Measurements from ENCODE around the gene LAIR1. TPM values are rescaled to one million over a fixed set of nuclear protein-coding genes. Genes with fewer than 3 reads are reported as not detected.

The LAIR1 gene
- total and polyA plus RNA-seq, 12 donors: 3.5 to 80.7 (median 38.5) TPM

GRCh38 chr19:54356444-54357056 is 8.2 kb downstream of the LAIR1 start:
- H3K36me3 ChIP-seq (replicated peaks in 1 of 2): no peaks in the 10 kb centered on the region
- no peak overlapping the region for H3K4me3 ChIP-seq
- intact Hi-C loops (cut with DNase I): no loop called here
- no peak for DNase-seq
- H3K4me1 ChIP-seq (replicated peaks in 1 of 2): no peaks in the 10 kb centered on the region
- 64 to 82% (median 69%) methylated on average over 7 to 12 of the region's 12 CpGs for WGBS, 4 donors
- H3K9me3 ChIP-seq (replicated peaks in 1 of 3): no peaks in the 10 kb centered on the region
- H3K27me3 ChIP-seq: no peaks in the 10 kb centered on the region
- no peak overlapping the region for H3K27ac ChIP-seq
- no peak for TF ChIP-seq CTCF (IDR thresholded peaks at IDR 0.05)
- no peak for TF ChIP-seq POLR2A (IDR thresholded peaks at IDR 0.05)

GRCh38 chr19:54355675-54356074 is 9.1 kb downstream of the LAIR1 start:
- WGBS, 4 donors: 72 to 78% (median 76%) methylated on average over 4 to 14 of the region's 14 CpGs
- no peak for DNase-seq
- H3K27me3 ChIP-seq: no peaks in the 10 kb centered on the region
- H3K4me1 ChIP-seq (replicated peaks in 1 of 2): no peaks in the 10 kb centered on the region
- H3K36me3 ChIP-seq (replicated peaks in 1 of 2): no peaks in the 10 kb centered on the region
- no peak overlapping the region for H3K27ac ChIP-seq
- no peaks in the 10 kb centered on the region for H3K9me3 ChIP-seq (replicated peaks in 1 of 3)
- no peak for TF ChIP-seq POLR2A (IDR thresholded peaks at IDR 0.05)
- TF ChIP-seq CTCF (IDR thresholded peaks at IDR 0.05): no peak
- intact Hi-C loops (cut with DNase I): no loop called here
- H3K4me3 ChIP-seq: no peak overlapping the region

- DNase-seq: no peak
- Histone ChIP-seq H3K9me3 (replicated peaks in 1 of 3) (no peaks in the 10 kb centered on the region), H3K4me3 (no peak overlapping the region), H3K4me1 (replicated peaks in 1 of 2) (no peaks in the 10 kb centered on the region), H3K27ac (no peak overlapping the region), H3K27me3 (no peaks in the 10 kb centered on the region), H3K36me3 (replicated peaks in 1 of 2) (no peaks in the 10 kb centered on the region)
- 53 to 69% (median 66%) methylated on average over 3 of the region's 3 CpGs for WGBS, 4 donors
- intact Hi-C loops (cut with DNase I): no loop called here
- TF ChIP-seq CTCF (IDR thresholded peaks at IDR 0.05): no peak
- no peak for TF ChIP-seq POLR2A (IDR thresholded peaks at IDR 0.05)
Observed at GRCh38 chr19:54354761-54355160, 10.0 kb downstream of the LAIR1 start.

- Histone ChIP-seq H3K27me3 (no peaks in the 10 kb centered on the region), H3K9me3 (replicated peaks in 1 of 3) (no peaks in the 10 kb centered on the region), H3K27ac (no peak overlapping the region), H3K36me3 (replicated peaks in 1 of 2) (no peaks in the 10 kb centered on the region), H3K4me1 (replicated peaks in 1 of 2) (no peaks in the 10 kb centered on the region), H3K4me3 (no peak overlapping the region)
- DNase-seq: no peak
- WGBS, 4 donors: 26 to 90% (median 48%) methylated on average over 3 of the region's 3 CpGs
- intact Hi-C loops (cut with DNase I): no loop called here
- TF ChIP-seq CTCF (IDR thresholded peaks at IDR 0.05) (no peak), POLR2A (IDR thresholded peaks at IDR 0.05) (no peak)
Observed at GRCh38 chr19:54352546-54352945, 12.2 kb downstream of the LAIR1 start.

Measured in adrenal gland (tissue), 12 donors.